ENCODE measurements around the gene PM20D1.

The PM20D1 gene

DNA sequence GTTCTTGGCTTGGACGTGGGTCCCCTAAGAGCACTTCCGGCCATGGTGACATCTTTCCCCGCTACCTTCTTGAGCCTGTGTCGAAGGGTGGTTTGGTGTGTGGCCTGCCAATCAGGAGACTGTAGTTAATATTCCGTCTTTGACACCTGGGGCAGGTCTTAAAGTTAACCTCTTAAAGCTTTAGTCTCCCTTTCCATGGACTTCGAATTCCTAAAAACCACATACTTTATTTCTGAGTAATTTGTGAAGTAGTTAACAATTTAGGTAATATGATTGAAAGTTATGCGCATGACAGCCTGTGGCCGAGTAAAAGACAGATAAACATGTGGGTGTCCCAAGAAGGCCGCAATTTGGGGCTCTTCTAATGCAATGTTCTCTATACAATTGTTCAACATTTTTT lies 64.5 kb downstream of the PM20D1 start:
- TF ChIP-seq TEAD4 (IDR thresholded peaks at IDR 0.05) (no peak), TAF1 (IDR thresholded peaks at IDR 0.05; ENCODE audit: low read depth) (no peak), YY1 (IDR thresholded peaks at IDR 0.05; ENCODE audit: low read depth) (no peak), EP300 (IDR thresholded peaks at IDR 0.05; ENCODE audit: borderline replicate concordance) (no peak), CEBPB (IDR thresholded peaks at IDR 0.05) (no peak), CREB1 (IDR thresholded peaks at IDR 0.05; ENCODE audit: low read depth) (no peak), FOXM1 (IDR thresholded peaks at IDR 0.05; ENCODE audit: borderline replicate concordance, low read depth) (no peak), EGR1 (IDR thresholded peaks at IDR 0.05) (no peak), RAD21 (IDR thresholded peaks at IDR 0.05; ENCODE audit: low read depth) (no peak)
- TF ChIP-seq, protein P1, sequence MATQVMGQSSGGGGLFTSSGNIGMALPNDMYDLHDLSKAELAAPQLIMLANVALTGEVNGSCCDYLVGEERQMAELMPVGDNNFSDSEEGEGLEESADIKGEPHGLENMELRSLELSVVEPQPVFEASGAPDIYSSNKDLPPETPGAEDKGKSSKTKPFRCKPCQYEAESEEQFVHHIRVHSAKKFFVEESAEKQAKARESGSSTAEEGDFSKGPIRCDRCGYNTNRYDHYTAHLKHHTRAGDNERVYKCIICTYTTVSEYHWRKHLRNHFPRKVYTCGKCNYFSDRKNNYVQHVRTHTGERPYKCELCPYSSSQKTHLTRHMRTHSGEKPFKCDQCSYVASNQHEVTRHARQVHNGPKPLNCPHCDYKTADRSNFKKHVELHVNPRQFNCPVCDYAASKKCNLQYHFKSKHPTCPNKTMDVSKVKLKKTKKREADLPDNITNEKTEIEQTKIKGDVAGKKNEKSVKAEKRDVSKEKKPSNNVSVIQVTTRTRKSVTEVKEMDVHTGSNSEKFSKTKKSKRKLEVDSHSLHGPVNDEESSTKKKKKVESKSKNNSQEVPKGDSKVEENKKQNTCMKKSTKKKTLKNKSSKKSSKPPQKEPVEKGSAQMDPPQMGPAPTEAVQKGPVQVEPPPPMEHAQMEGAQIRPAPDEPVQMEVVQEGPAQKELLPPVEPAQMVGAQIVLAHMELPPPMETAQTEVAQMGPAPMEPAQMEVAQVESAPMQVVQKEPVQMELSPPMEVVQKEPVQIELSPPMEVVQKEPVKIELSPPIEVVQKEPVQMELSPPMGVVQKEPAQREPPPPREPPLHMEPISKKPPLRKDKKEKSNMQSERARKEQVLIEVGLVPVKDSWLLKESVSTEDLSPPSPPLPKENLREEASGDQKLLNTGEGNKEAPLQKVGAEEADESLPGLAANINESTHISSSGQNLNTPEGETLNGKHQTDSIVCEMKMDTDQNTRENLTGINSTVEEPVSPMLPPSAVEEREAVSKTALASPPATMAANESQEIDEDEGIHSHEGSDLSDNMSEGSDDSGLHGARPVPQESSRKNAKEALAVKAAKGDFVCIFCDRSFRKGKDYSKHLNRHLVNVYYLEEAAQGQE (IDR thresholded peaks at IDR 0.05; ENCODE audit: low read depth): no peak
- TF ChIP-seq, protein P2, sequence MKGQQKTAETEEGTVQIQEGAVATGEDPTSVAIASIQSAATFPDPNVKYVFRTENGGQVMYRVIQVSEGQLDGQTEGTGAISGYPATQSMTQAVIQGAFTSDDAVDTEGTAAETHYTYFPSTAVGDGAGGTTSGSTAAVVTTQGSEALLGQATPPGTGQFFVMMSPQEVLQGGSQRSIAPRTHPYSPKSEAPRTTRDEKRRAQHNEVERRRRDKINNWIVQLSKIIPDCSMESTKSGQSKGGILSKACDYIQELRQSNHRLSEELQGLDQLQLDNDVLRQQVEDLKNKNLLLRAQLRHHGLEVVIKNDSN (IDR thresholded peaks at IDR 0.05): no peak
- TF ChIP-seq, protein P3, sequence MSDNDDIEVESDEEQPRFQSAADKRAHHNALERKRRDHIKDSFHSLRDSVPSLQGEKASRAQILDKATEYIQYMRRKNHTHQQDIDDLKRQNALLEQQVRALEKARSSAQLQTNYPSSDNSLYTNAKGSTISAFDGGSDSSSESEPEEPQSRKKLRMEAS (IDR thresholded peaks at IDR 0.05): no peak

DNA sequence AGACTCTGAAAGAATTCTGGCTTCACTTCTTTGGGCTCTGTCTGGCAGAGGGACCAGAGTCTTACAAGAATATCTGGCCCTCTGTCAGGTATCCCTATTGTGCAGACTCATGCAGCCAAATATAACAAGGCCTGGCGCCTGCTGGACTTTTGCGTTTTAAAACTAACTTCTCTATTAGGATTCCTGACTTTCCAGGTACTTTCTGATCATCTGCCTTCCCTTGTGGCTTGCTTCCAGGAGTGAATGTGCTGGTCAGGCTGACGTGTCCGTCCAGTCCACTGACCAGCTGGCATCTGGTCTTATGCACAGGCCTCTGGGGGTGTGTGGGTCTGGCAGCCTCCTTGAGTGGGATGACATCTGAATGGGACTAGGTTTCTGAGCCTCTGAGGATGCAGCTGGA lies 66.0 kb downstream of the PM20D1 start:
- TF ChIP-seq YY1 (IDR thresholded peaks at IDR 0.05; ENCODE audit: low read depth) (no peak), ZBTB7A (IDR thresholded peaks at IDR 0.05; ENCODE audit: low read depth) (no peak), TCF12 (IDR thresholded peaks at IDR 0.05; ENCODE audit: low read depth) (peak; percentile 78), TEAD4 (IDR thresholded peaks at IDR 0.05) (peak; percentile 71), RAD21 (IDR thresholded peaks at IDR 0.05; ENCODE audit: low read depth) (no peak), EP300 (IDR thresholded peaks at IDR 0.05; ENCODE audit: borderline replicate concordance) (peak; percentile 65; the same call in 1 of the 2 replicates), NFIC (IDR thresholded peaks at IDR 0.05) (peak; percentile 82), TAF1 (IDR thresholded peaks at IDR 0.05; ENCODE audit: low read depth) (no peak), CREB1 (IDR thresholded peaks at IDR 0.05; ENCODE audit: low read depth) (no peak), FOXM1 (IDR thresholded peaks at IDR 0.05; ENCODE audit: borderline replicate concordance, low read depth) (peak; percentile 12; the same call in 1 of the 2 replicates), CEBPB (IDR thresholded peaks at IDR 0.05) (no peak)
- TF ChIP-seq, protein P3 (IDR thresholded peaks at IDR 0.05): no peak
- TF ChIP-seq, protein P1 (IDR thresholded peaks at IDR 0.05; ENCODE audit: low read depth): no peak
- TF ChIP-seq, protein P2 (IDR thresholded peaks at IDR 0.05): no peak

DNA sequence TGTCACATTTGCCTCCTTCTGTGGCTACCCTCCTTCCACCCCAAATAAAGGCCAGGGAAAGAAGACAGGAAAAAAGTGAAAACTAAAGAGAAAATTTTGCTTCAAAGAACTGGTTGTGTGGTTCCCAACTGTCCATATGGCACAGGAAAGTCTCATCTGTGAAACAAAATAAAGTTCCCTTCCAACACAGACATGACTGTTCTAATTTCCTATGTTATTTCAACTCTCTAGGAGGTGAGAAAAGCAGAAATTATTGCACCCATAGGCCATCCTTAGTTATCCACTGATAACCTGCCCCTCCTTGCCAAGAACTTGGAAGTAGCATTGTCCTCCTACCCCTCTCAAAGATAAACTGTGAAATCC lies 66.5 kb downstream of the PM20D1 start:
- TF ChIP-seq EGR1 (IDR thresholded peaks at IDR 0.05): no peak
- no peak for TF ChIP-seq EP300 (IDR thresholded peaks at IDR 0.05; ENCODE audit: borderline replicate concordance)
- TF ChIP-seq TCF12 (IDR thresholded peaks at IDR 0.05; ENCODE audit: low read depth): no peak
- no peak for TF ChIP-seq CEBPB (IDR thresholded peaks at IDR 0.05)
- no peak for TF ChIP-seq YY1 (IDR thresholded peaks at IDR 0.05; ENCODE audit: low read depth)
- TF ChIP-seq, protein P3 (IDR thresholded peaks at IDR 0.05): no peak
- TF ChIP-seq, protein P2 (IDR thresholded peaks at IDR 0.05): no peak
- TF ChIP-seq TEAD4 (IDR thresholded peaks at IDR 0.05): no peak
- no peak for TF ChIP-seq TAF1 (IDR thresholded peaks at IDR 0.05; ENCODE audit: low read depth)
- TF ChIP-seq, protein P1 (IDR thresholded peaks at IDR 0.05; ENCODE audit: low read depth): no peak
- TF ChIP-seq CREB1 (IDR thresholded peaks at IDR 0.05; ENCODE audit: low read depth): no peak
- no peak for TF ChIP-seq RAD21 (IDR thresholded peaks at IDR 0.05; ENCODE audit: low read depth)
- no peak for TF ChIP-seq NFIC (IDR thresholded peaks at IDR 0.05)
- TF ChIP-seq ZBTB7A (IDR thresholded peaks at IDR 0.05; ENCODE audit: low read depth): no peak
- no peak for TF ChIP-seq FOXM1 (IDR thresholded peaks at IDR 0.05; ENCODE audit: borderline replicate concordance, low read depth)

Measured in Ishikawa (cell line).